B cell (primary cell): ENCODE measurements around the gene ZNF211. TPM values are rescaled to one million over a fixed set of nuclear protein-coding genes. Genes with fewer than 3 reads are reported as not detected.

ENCODE experiments used
- ATAC-seq: fragments of 200-7000 bp; cut with Tn5 transposase; one replicate; pipeline ENCODE4 v1.10.0; 2021; ENCODE audit warnings: low read depth, mild to moderate bottlenecking, moderate number of reproducible peaks, moderate library complexity
- CTCF ChIA-PET: fragments of 350-600 bp; sonication (Branson Sonifier 250); formaldehyde crosslinking; loops from one replicate; lab custom pipeline; 2021; ENCODE audit warnings: antibody characterized with exemption, inconsistent platforms; lab: Charles Lee
- POLR2A ChIA-PET: fragments of 350-600 bp; sonication (Branson Sonifier 250); formaldehyde crosslinking; loops from one replicate; lab custom pipeline; 2021; ENCODE audit warnings: antibody characterized with exemption; lab: Charles Lee
- DNase-seq: peaks from one replicate; pipeline ENCODE4 v3.0.0; 2013
- H2AFZ ChIP-seq: 2 replicates; pipeline ENCODE4 v1.6.1; 2012; ENCODE audit warnings: mild to moderate bottlenecking, low read depth, low read length; ENCODE audit not compliant: insufficient read depth, poor library complexity, severe bottlenecking
- H3K27ac ChIP-seq, 2 donors: 1 replicate in 1 of 2; 2 replicates in 1 of 2; pipeline ENCODE4 v1.5.1; 2012 to 2013; ENCODE audit warnings: low read length in 2 of 2, mild to moderate bottlenecking in 2 of 2, moderate library complexity in 1 of 2
- H3K27me3 ChIP-seq, 4 experiments: fragments of 200-600 bp in 1 of 4; sonication (generic) in 1 of 4; replicated peaks in 1 of 4; 1 replicate in 2 of 4; 2 replicates in 2 of 4; pipeline versions ENCODE4 v1.6.1 to v1.7.0; 2013 to 2016; ENCODE audit warnings: low read length in 3 of 4, mild to moderate bottlenecking in 2 of 4, mixed read lengths in 1 of 4, moderate library complexity in 1 of 4; ENCODE audit not compliant: insufficient read depth in 4 of 4, control insufficient read depth in 3 of 4; ENCODE audit errors: control extremely low read depth in 1 of 4
- H3K36me3 ChIP-seq, 2 experiments: replicated peaks in 1 of 2; 1 replicate in 1 of 2; 2 replicates in 1 of 2; pipeline versions ENCODE4 v1.6.1 to v1.7.1; 2013; ENCODE audit warnings: low read length in 1 of 2; ENCODE audit not compliant: insufficient read depth in 2 of 2, control insufficient read depth in 1 of 2; ENCODE audit errors: control extremely low read depth in 1 of 2, extremely low read depth in 1 of 2
- H3K4me1 ChIP-seq, 2 donors: fragments of 200-600 bp in 1 of 2; sonication (generic) in 1 of 2; 1 replicate in 1 of 2; 2 replicates in 1 of 2; pipeline versions ENCODE4 v1.5.1 to v1.6.1; 2013 to 2017; ENCODE audit warnings: low read length in 2 of 2; ENCODE audit not compliant: control insufficient read depth in 2 of 2, insufficient read depth in 2 of 2
- H3K4me2 ChIP-seq: replicated peaks from 2 replicates; pipeline ENCODE3; 2012; ENCODE audit warnings: mild to moderate bottlenecking, low read depth, low read length; ENCODE audit not compliant: poor library complexity, severe bottlenecking
- H3K4me3 ChIP-seq, 5 experiments: fragments of 200-600 bp in 1 of 5; sonication (generic) in 1 of 5; 1 replicate in 3 of 5; 2 replicates in 2 of 5; pipeline versions ENCODE4 v1.5.1 to v1.7.0; 2011 to 2016; ENCODE audit warnings: low read length in 4 of 5, mild to moderate bottlenecking in 4 of 5, low read depth in 2 of 5, control low read depth in 1 of 5, moderate library complexity in 1 of 5; ENCODE audit not compliant: insufficient read depth in 1 of 5; ENCODE audit errors: control extremely low read depth in 1 of 5, extremely low read depth in 1 of 5
- H3K79me2 ChIP-seq: fragments of 200-600 bp; sonication (generic); one replicate; pipeline ENCODE4 v1.6.0; 2016; ENCODE audit warnings: low read length; ENCODE audit not compliant: control insufficient read depth, insufficient read depth
- H3K9ac ChIP-seq: fragments of 200-600 bp; sonication (generic); 2 replicates; pipeline ENCODE4 v1.6.1; 2017; ENCODE audit warnings: mild to moderate bottlenecking, low read length, moderate library complexity
- H3K9me3 ChIP-seq, 3 donors: one replicate each; pipeline versions ENCODE4 v1.6.1 to v1.7.1; 2013; ENCODE audit warnings: low read length in 2 of 3; ENCODE audit not compliant: control insufficient read depth in 2 of 3, insufficient read depth in 1 of 3; ENCODE audit errors: control extremely low read depth in 1 of 3
- H4K20me1 ChIP-seq: 2 replicates; pipeline ENCODE4 v1.6.0; 2012; ENCODE audit warnings: mild to moderate bottlenecking, low read length; ENCODE audit not compliant: insufficient read depth, control insufficient read depth, poor library complexity, severe bottlenecking
- H3K27ac Mint-ChIP-seq: one replicate; pipeline ENCODE4 v1.8.0; 2021; ENCODE audit warnings: mixed read lengths
- H3K27me3 Mint-ChIP-seq: one replicate; pipeline ENCODE4 v1.8.0; 2021; ENCODE audit warnings: mixed read lengths
- H3K4me1 Mint-ChIP-seq: one replicate; pipeline ENCODE4 v1.8.0; 2021; ENCODE audit warnings: mixed read lengths
- H3K4me3 Mint-ChIP-seq: one replicate; pipeline ENCODE4 v1.8.0; 2021; ENCODE audit warnings: mixed read lengths
- H3K9me3 Mint-ChIP-seq: one replicate; pipeline ENCODE4 v1.8.0; 2022; ENCODE audit warnings: mixed read lengths; ENCODE audit not compliant: insufficient read depth
- EZH2 ChIP-seq: IDR thresholded peaks from 2 replicates; pipeline ENCODE4 v1.6.1; 2012; ENCODE audit warnings: borderline replicate concordance, low read depth, mild to moderate bottlenecking, moderate library complexity, low read length; ENCODE audit not compliant: insufficient read depth, poor library complexity, severe bottlenecking
- WGBS: methylation state at CpG from one replicate; pipeline ENCODE4 v1.1.5; 2013; ENCODE audit warnings: missing lambda C conversion rate; ENCODE audit not compliant: insufficient coverage; 5-methylcytosine and 5-hydroxymethylcytosine counted together
- intact Hi-C: fragments of 100-400 bp; cut with micrococcal nuclease; formaldehyde crosslinking; loops from one replicate; pipeline ENCODE4 v1.10.0; 2022
- polyA plus RNA-seq: library from polyadenylated mRNA; depleted of rRNA; stranded (reverse); fragments of >200 nt; gene quantifications from 2 replicates; pipeline ENCODE4 v1.2.3, GENCODE V29; 2012
- total RNA-seq, 2 donors: library from RNA; stranded (reverse); fragments of 120-200 nt in 1 of 2; gene quantifications; 1 replicate in 1 of 2; 2 replicates in 1 of 2; pipeline versions ENCODE4 v1.2.3 to v1.2.4, GENCODE V29; 2013 to 2022
- TF ChIP-seq, protein P1 (sequence below): fragments of 200-600 bp; IDR thresholded peaks from one replicate; pipeline ENCODE4 v1.8.0; 2022; ENCODE audit warnings: antibody characterized with exemption, mild to moderate bottlenecking

ZNF211 gene
- total and polyA plus RNA-seq, 2 donors (not counting 1 experiment from before 2014, with no cell fraction given) = 24.4 to 53.5 TPM

- peaks cover 11 to 34% of the 10 kb centered on the region in 2 experiments for H3K36me3 ChIP-seq
- no peak for DNase-seq
- intact Hi-C loops = no loop called here
- POLR2A ChIA-PET = interaction anchor here (1.1 kb wide), 1 partner anchor 8 kb away, joined by 3 read pairs; the partner anchor contains the start of gene ZNF551
- peaks cover 59% of the 10 kb centered on the region for H3K79me2 ChIP-seq
- Mint-ChIP-seq H3K4me1 (peaks cover 6% of the 10 kb centered on the region), H3K27ac (no peak overlapping the region), H3K4me3 (no peak overlapping the region), H3K27me3 (no peaks in the 10 kb centered on the region), H3K9me3 (peaks cover 13% of the 10 kb centered on the region)
- H3K4me3 ChIP-seq = no peak overlapping the region
- no peak overlapping the region for H3K27ac ChIP-seq
- no peak overlapping the region for H2AFZ ChIP-seq
- CTCF ChIA-PET = interaction anchor here (0.6 kb wide), 1 partner anchor 26 kb away, joined by 3 read pairs; no protein-coding TSS in a partner anchor
- no peaks in the 10 kb centered on the region for H3K4me1 ChIP-seq
- WGBS = 100% methylated on average over 1 of the region's 3 CpGs
- H3K4me2 ChIP-seq = no peak overlapping the region
- no peak overlapping the region for H3K9ac ChIP-seq
- no peaks in the 10 kb centered on the region for H3K27me3 ChIP-seq
- ATAC-seq = no peak
- TF ChIP-seq EZH2 = no peak
- TF ChIP-seq, protein P1, sequence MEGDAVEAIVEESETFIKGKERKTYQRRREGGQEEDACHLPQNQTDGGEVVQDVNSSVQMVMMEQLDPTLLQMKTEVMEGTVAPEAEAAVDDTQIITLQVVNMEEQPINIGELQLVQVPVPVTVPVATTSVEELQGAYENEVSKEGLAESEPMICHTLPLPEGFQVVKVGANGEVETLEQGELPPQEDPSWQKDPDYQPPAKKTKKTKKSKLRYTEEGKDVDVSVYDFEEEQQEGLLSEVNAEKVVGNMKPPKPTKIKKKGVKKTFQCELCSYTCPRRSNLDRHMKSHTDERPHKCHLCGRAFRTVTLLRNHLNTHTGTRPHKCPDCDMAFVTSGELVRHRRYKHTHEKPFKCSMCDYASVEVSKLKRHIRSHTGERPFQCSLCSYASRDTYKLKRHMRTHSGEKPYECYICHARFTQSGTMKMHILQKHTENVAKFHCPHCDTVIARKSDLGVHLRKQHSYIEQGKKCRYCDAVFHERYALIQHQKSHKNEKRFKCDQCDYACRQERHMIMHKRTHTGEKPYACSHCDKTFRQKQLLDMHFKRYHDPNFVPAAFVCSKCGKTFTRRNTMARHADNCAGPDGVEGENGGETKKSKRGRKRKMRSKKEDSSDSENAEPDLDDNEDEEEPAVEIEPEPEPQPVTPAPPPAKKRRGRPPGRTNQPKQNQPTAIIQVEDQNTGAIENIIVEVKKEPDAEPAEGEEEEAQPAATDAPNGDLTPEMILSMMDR = no peak
- peaks cover 9 to 54% (median 45%) of the 10 kb centered on the region in 3 donors for H3K9me3 ChIP-seq
- H4K20me1 ChIP-seq = no peaks in the 10 kb centered on the region
These were observed 56.8 kb downstream of the ZNF211 start for GRCh38 chr19:57689750-57690149.

Other genes starting within 250 kb of the ZNF211 start
- gene ZNF548, start 243.3 kb upstream of the ZNF211 start, total RNA-seq = 83.8 and 85.8 TPM in 2 replicates
- gene ZNF548, start 243.3 kb upstream of the ZNF211 start, polyA plus RNA-seq = 52.5 and 92.7 TPM in 2 replicates
- gene ZNF17, start 222.0 kb upstream of the ZNF211 start, total RNA-seq = 25.8 and 30.7 TPM in 2 replicates
- 9.7 and 9.9 TPM in 2 replicates for gene ZNF17, start 222.0 kb upstream of the ZNF211 start, polyA plus RNA-seq
- 17.4 and 20.1 TPM in 2 replicates for gene ZNF749, start 197.8 kb upstream of the ZNF211 start, total RNA-seq
- gene ZNF749, start 197.8 kb upstream of the ZNF211 start, polyA plus RNA-seq = 5.7 and 9.3 TPM in 2 replicates
- gene VN1R1, start 176.0 kb upstream of the ZNF211 start, total RNA-seq = 1.6 and 2.4 TPM in 2 replicates
- gene VN1R1, start 176.0 kb upstream of the ZNF211 start, polyA plus RNA-seq = 0.39 and 0.52 TPM in 2 replicates
- 26.2 and 27.4 TPM in 2 replicates for gene ZNF772, start 155.6 kb upstream of the ZNF211 start, total RNA-seq
- 1.7 and 2.2 TPM in 2 replicates for gene ZNF772, start 155.6 kb upstream of the ZNF211 start, polyA plus RNA-seq
- 31.1 TPM in 2 replicates for gene ZNF419, start 145.4 kb upstream of the ZNF211 start, total RNA-seq
- gene ZNF419, start 145.4 kb upstream of the ZNF211 start, polyA plus RNA-seq = 8.7 and 11.2 TPM in 2 replicates
- 28.6 and 29.2 TPM in 2 replicates for gene ZNF773, start 133.2 kb upstream of the ZNF211 start, total RNA-seq
- 12.6 and 13.3 TPM in 2 replicates for gene ZNF773, start 133.2 kb upstream of the ZNF211 start, polyA plus RNA-seq
- gene ZNF549, start 105.8 kb upstream of the ZNF211 start, total RNA-seq = 23.0 and 23.7 TPM in 2 replicates
- gene ZNF549, start 105.8 kb upstream of the ZNF211 start, polyA plus RNA-seq = 5.4 and 6.6 TPM in 2 replicates
- gene ZNF550, start 73.3 kb upstream of the ZNF211 start, total RNA-seq = 31.1 and 38.1 TPM in 2 replicates
- gene ZNF550, start 73.3 kb upstream of the ZNF211 start, polyA plus RNA-seq = 18.0 and 18.1 TPM in 2 replicates
- gene ZNF416, start 54.3 kb upstream of the ZNF211 start, total RNA-seq = 13.0 and 13.9 TPM in 2 replicates
- 1.4 and 1.6 TPM in 2 replicates for gene ZNF416, start 54.3 kb upstream of the ZNF211 start, polyA plus RNA-seq
- 19.2 and 21.8 TPM in 2 replicates for gene ZIK1, start 49.0 kb upstream of the ZNF211 start, total RNA-seq
- 3.4 and 5.3 TPM in 2 replicates for gene ZIK1, start 49.0 kb upstream of the ZNF211 start, polyA plus RNA-seq
- 11.2 and 11.6 TPM in 2 replicates for gene ZNF530, start 33.3 kb upstream of the ZNF211 start, total RNA-seq
- gene ZNF530, start 33.3 kb upstream of the ZNF211 start, polyA plus RNA-seq = 2.2 and 4.3 TPM in 2 replicates
- 38.1 and 38.9 TPM in 2 replicates for gene ZNF134, start 18.9 kb upstream of the ZNF211 start, total RNA-seq
- gene ZNF134, start 18.9 kb upstream of the ZNF211 start, polyA plus RNA-seq = 7.8 and 16.7 TPM in 2 replicates
- not detected in 2 replicates for gene ZSCAN4, start 35.8 kb downstream of the ZNF211 start, total RNA-seq
- not detected in 2 replicates for gene ZSCAN4, start 35.8 kb downstream of the ZNF211 start, polyA plus RNA-seq
- 24.7 and 28.3 TPM in 2 replicates for gene ZNF551, start 48.8 kb downstream of the ZNF211 start, total RNA-seq
- gene ZNF551, start 48.8 kb downstream of the ZNF211 start, polyA plus RNA-seq = 4.4 and 5.0 TPM in 2 replicates
- 40.4 and 42.8 TPM in 2 replicates for gene ZNF154, start 76.0 kb downstream of the ZNF211 start, total RNA-seq
- gene ZNF154, start 76.0 kb downstream of the ZNF211 start, polyA plus RNA-seq = 21.9 and 25.4 TPM in 2 replicates
- gene ZNF671, start 94.5 kb downstream of the ZNF211 start, total RNA-seq = 43.3 and 44.2 TPM in 2 replicates
- 15.9 and 17.0 TPM in 2 replicates for gene ZNF671, start 94.5 kb downstream of the ZNF211 start, polyA plus RNA-seq
- gene ZNF776, start 113.6 kb downstream of the ZNF211 start, total RNA-seq = 47.5 and 51.6 TPM in 2 replicates
- 15.6 and 22.6 TPM in 2 replicates for gene ZNF776, start 113.6 kb downstream of the ZNF211 start, polyA plus RNA-seq
- 48.0 and 51.3 TPM in 2 replicates for gene ZNF586, start 136.5 kb downstream of the ZNF211 start, total RNA-seq
- gene ZNF586, start 136.5 kb downstream of the ZNF211 start, polyA plus RNA-seq = 18.0 and 28.4 TPM in 2 replicates
- 21.7 and 29.9 TPM in 2 replicates for gene ZNF552, start 181.7 kb downstream of the ZNF211 start, total RNA-seq
- gene ZNF552, start 181.7 kb downstream of the ZNF211 start, polyA plus RNA-seq = 6.7 and 8.1 TPM in 2 replicates
- gene ZNF587B, start 197.1 kb downstream of the ZNF211 start, total RNA-seq = 29.1 and 31.5 TPM in 2 replicates
- 9.9 and 18.1 TPM in 2 replicates for gene ZNF587B, start 197.1 kb downstream of the ZNF211 start, polyA plus RNA-seq
- gene ZNF587, start 216.7 kb downstream of the ZNF211 start, total RNA-seq = 72.9 and 77.6 TPM in 2 replicates
- gene ZNF587, start 216.7 kb downstream of the ZNF211 start, polyA plus RNA-seq = 16.6 and 17.0 TPM in 2 replicates